H9 (cell line): Measurements from ENCODE around the gene PGAM4. TPM values are rescaled to one million over a fixed set of nuclear protein-coding genes. Genes with fewer than 3 reads are reported as not detected.

Experiments used
- DNase-seq: peaks from one replicate; pipeline ENCODE4 v3.0.0-alpha.2; 2017
- H2AFZ ChIP-seq: one replicate; pipeline ENCODE4 v1.6.1; 2013; ENCODE audit warnings: mild to moderate bottlenecking, low read length, control low read depth, moderate library complexity
- H2AK5ac ChIP-seq: 2 replicates; pipeline ENCODE4 v1.6.1; 2013; ENCODE audit warnings: low read length, control low read depth, mixed read lengths; ENCODE audit not compliant: insufficient read length
- H2BK120ac ChIP-seq: one replicate; pipeline ENCODE4 v1.6.1; 2013; ENCODE audit warnings: low read depth, mild to moderate bottlenecking, low read length, control low read depth, inconsistent platforms; ENCODE audit not compliant: poor library complexity, severe bottlenecking
- H2BK12ac ChIP-seq: 2 replicates; pipeline ENCODE4 v1.6.1; 2013; ENCODE audit warnings: low read length, control low read depth, mixed read lengths, low read depth; ENCODE audit not compliant: insufficient read length
- H2BK15ac ChIP-seq: 2 replicates; pipeline ENCODE4 v1.6.1; 2013; ENCODE audit warnings: low read depth, low read length, control low read depth
- H2BK20ac ChIP-seq: one replicate; pipeline ENCODE4 v1.6.1; 2013; ENCODE audit warnings: low read depth, mild to moderate bottlenecking, low read length, control low read depth, inconsistent platforms; ENCODE audit not compliant: poor library complexity, severe bottlenecking
- H2BK5ac ChIP-seq: 2 replicates; pipeline ENCODE4 v1.6.1; 2013; ENCODE audit warnings: low read length, control low read depth, mixed read lengths; ENCODE audit not compliant: insufficient read length
- H3K14ac ChIP-seq: 2 replicates; pipeline ENCODE4 v1.6.1; 2013; ENCODE audit warnings: low read length, control low read depth; ENCODE audit not compliant: insufficient read depth
- H3K18ac ChIP-seq: 2 replicates; pipeline ENCODE4 v1.6.1; 2013; ENCODE audit warnings: low read depth, mild to moderate bottlenecking, mixed read lengths, low read length, control low read depth; ENCODE audit not compliant: insufficient read length
- H3K23ac ChIP-seq: 2 replicates; pipeline ENCODE4 v1.6.1; 2013; ENCODE audit warnings: low read length, control low read depth, mixed read lengths, low read depth; ENCODE audit not compliant: insufficient read length
- H3K23me2 ChIP-seq: 2 replicates; pipeline ENCODE4 v1.6.1; 2013; ENCODE audit warnings: low read depth, mild to moderate bottlenecking, mixed read lengths, low read length, control low read depth; ENCODE audit not compliant: insufficient read length, poor library complexity, severe bottlenecking
- H3K27ac ChIP-seq: 2 replicates; pipeline ENCODE4 v1.5.1; 2013; ENCODE audit warnings: low read length, control low read depth, mixed read lengths, low read depth; ENCODE audit not compliant: insufficient read length
- H3K27me3 ChIP-seq: 2 replicates; pipeline ENCODE4 v1.6.1; 2013; ENCODE audit warnings: low read length, control low read depth, inconsistent platforms; ENCODE audit not compliant: insufficient read depth
- H3K4ac ChIP-seq: 2 replicates; pipeline ENCODE4 v1.6.1; 2013; ENCODE audit warnings: low read depth, mild to moderate bottlenecking, control low read depth, inconsistent platforms, low read length, moderate library complexity
- H3K4me1 ChIP-seq: 2 replicates; pipeline ENCODE4 v1.6.1; 2013; ENCODE audit warnings: low read length, control low read depth, inconsistent platforms; ENCODE audit not compliant: insufficient read depth
- H3K4me2 ChIP-seq: 2 replicates; pipeline ENCODE4 v1.6.1; 2013; ENCODE audit warnings: low read length, control low read depth, mixed read lengths; ENCODE audit not compliant: insufficient read length, insufficient read depth
- H3K56ac ChIP-seq: 2 replicates; pipeline ENCODE4 v1.6.1; 2013; ENCODE audit warnings: low read depth, mild to moderate bottlenecking, mixed read lengths, low read length, control low read depth; ENCODE audit not compliant: insufficient read length
- H3K79me1 ChIP-seq: 2 replicates; pipeline ENCODE4 v1.6.1; 2013; ENCODE audit warnings: low read depth, mild to moderate bottlenecking, moderate library complexity, low read length, control low read depth, inconsistent platforms; ENCODE audit not compliant: insufficient read depth, poor library complexity, severe bottlenecking
- H3K79me2 ChIP-seq: 2 replicates; pipeline ENCODE4 v1.6.1; 2013; ENCODE audit warnings: low read length, control low read depth, inconsistent platforms; ENCODE audit not compliant: insufficient read depth
- H3K9ac ChIP-seq: 2 replicates; pipeline ENCODE4 v1.6.1; 2013; ENCODE audit warnings: low read length, control low read depth, mixed read lengths; ENCODE audit not compliant: insufficient read length; ENCODE audit errors: extremely low read depth
- H3K9me3 ChIP-seq: one replicate; pipeline ENCODE4 v1.6.1; 2013; ENCODE audit warnings: low read depth, low read length, inconsistent platforms; ENCODE audit not compliant: control insufficient read depth
- H3T11ph ChIP-seq: one replicate; pipeline ENCODE4 v1.6.1; 2013; ENCODE audit warnings: mild to moderate bottlenecking, low read length, control low read depth, inconsistent platforms
- H4K20me1 ChIP-seq: one replicate; pipeline ENCODE4 v1.6.1; 2013; ENCODE audit not compliant: control insufficient read depth, insufficient read length, insufficient read depth
- H4K5ac ChIP-seq: 2 replicates; pipeline ENCODE4 v1.6.1; 2013; ENCODE audit warnings: low read depth, mild to moderate bottlenecking, mixed read lengths, low read length, control low read depth; ENCODE audit not compliant: insufficient read length
- H4K8ac ChIP-seq: replicated peaks from 2 replicates; pipeline ENCODE4 v1.6.1; 2013; ENCODE audit warnings: low read length, control low read depth, mixed read lengths, low read depth; ENCODE audit not compliant: insufficient read length
- H4K91ac ChIP-seq: 2 replicates; pipeline ENCODE4 v1.6.1; 2013; ENCODE audit warnings: low read depth, mild to moderate bottlenecking, moderate library complexity, mixed read lengths, low read length, control low read depth; ENCODE audit not compliant: insufficient read length
- H3K27ac Mint-ChIP-seq, 3 experiments: 2 replicates in 2 of 3; 3 replicates in 1 of 3; pipeline ENCODE4 v1.8.0; 2020 to 2021; ENCODE audit warnings: mixed read lengths in 3 of 3, mild to moderate bottlenecking in 1 of 3, moderate library complexity in 1 of 3
- H3K27me3 Mint-ChIP-seq: 2 replicates; pipeline ENCODE4 v1.8.0; 2021; ENCODE audit warnings: low read depth, mild to moderate bottlenecking, moderate library complexity, mixed read lengths
- H3K36me3 Mint-ChIP-seq, 3 experiments: 2 replicates in 2 of 3; 3 replicates in 1 of 3; pipeline ENCODE4 v1.8.0; 2020 to 2021; ENCODE audit warnings: low read depth in 3 of 3, mixed read lengths in 3 of 3; ENCODE audit not compliant: insufficient read depth in 1 of 3
- H3K4me1 Mint-ChIP-seq, 2 experiments: 2 replicates each; pipeline ENCODE4 v1.8.0; 2020; ENCODE audit warnings: mixed read lengths in 2 of 2
- H3K4me3 Mint-ChIP-seq, 2 experiments: 2 replicates in 1 of 2; 3 replicates in 1 of 2; pipeline ENCODE4 v1.8.0; 2020 to 2021; ENCODE audit warnings: mild to moderate bottlenecking in 2 of 2, mixed read lengths in 2 of 2, moderate library complexity in 1 of 2
- H3K9me3 Mint-ChIP-seq, 2 experiments: 2 replicates in 1 of 2; 3 replicates in 1 of 2; pipeline ENCODE4 v1.8.0; 2020; ENCODE audit warnings: mild to moderate bottlenecking in 2 of 2, mixed read lengths in 2 of 2, moderate library complexity in 1 of 2
- WGBS: extraction: QIAGEN DNeasy Blood & Tissue Kit; methylation state at CpG from one replicate; pipeline ENCODE4 v1.1.7; 2013; ENCODE audit warnings: missing lambda C conversion rate, low lambda C conversion rate, mixed read lengths; ENCODE audit not compliant: insufficient read length; ENCODE audit errors: extremely low coverage; 5-methylcytosine and 5-hydroxymethylcytosine counted together
- total RNA-seq: library from RNA; stranded (reverse); gene quantifications from 2 replicates; pipeline ENCODE4 v1.2.1, GENCODE V29; 2021
- TF ChIP-seq, protein P1 (sequence below): fragments of 200-600 bp; sonication (generic); conservative IDR thresholded peaks from 3 replicates; pipeline ENCODE4 v1.8.0; 2021; ENCODE audit warnings: antibody characterized with exemption, mild to moderate bottlenecking

PGAM4 gene
- total RNA-seq, 1 experiment from 2014 or later: 0.52 TPM

DNA sequence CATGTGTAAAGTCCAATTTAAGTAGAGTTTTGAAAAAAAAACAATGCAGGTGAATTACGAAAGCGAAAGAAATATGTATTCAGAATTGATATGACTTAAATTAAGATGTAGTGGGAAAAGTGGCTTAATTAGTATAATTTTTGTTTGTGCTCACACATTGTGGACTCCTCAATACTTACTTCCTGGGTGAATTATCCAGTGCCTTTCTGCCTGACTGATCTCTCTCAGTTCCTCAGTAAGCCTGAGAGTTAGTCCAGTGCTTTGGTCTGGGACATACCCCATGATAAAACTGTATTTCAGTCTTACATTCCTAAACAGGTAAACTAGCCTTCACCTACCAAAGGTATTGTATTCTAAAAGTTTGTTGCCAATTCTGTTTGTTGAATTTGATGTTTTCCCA is 8.4 kb downstream of the PGAM4 start:
- Histone ChIP-seq H2BK20ac (no peak overlapping the region), H3K56ac (no peak overlapping the region), H3K27me3 (no peaks in the 10 kb centered on the region), H3K23ac (no peak overlapping the region), H3K18ac (no peak overlapping the region), H2AFZ (no peak overlapping the region), H3K4ac (no peak overlapping the region), H3K4me1 (no peaks in the 10 kb centered on the region), H3K27ac (no peak overlapping the region), H3K79me2 (no peaks in the 10 kb centered on the region), H2BK120ac (no peak overlapping the region), H3K4me2 (no peak overlapping the region), H3K14ac (no peak overlapping the region), H4K8ac (no peak overlapping the region), H4K5ac (no peak overlapping the region), H2BK12ac (no peak overlapping the region), H3K9me3 (peaks cover 18% of the 10 kb centered on the region), H4K91ac (no peak overlapping the region), H2BK5ac (no peak overlapping the region), H3K79me1 (no peaks in the 10 kb centered on the region), H4K20me1 (no peaks in the 10 kb centered on the region), H3K9ac (no peak overlapping the region), H2BK15ac (no peak overlapping the region), H3T11ph (no peak overlapping the region), H3K23me2 (no peaks in the 10 kb centered on the region), H2AK5ac (no peak overlapping the region)
- no peak overlapping the region for H3K4me3 Mint-ChIP-seq
- peaks cover 0 to 6% (median 0%) of the 10 kb centered on the region in 3 experiments; a peak in 2 of 7 replicates for H3K36me3 Mint-ChIP-seq
- H3K9me3 Mint-ChIP-seq: peaks cover 67 to 76% of the 10 kb centered on the region in 2 experiments
- TF ChIP-seq, protein P1, sequence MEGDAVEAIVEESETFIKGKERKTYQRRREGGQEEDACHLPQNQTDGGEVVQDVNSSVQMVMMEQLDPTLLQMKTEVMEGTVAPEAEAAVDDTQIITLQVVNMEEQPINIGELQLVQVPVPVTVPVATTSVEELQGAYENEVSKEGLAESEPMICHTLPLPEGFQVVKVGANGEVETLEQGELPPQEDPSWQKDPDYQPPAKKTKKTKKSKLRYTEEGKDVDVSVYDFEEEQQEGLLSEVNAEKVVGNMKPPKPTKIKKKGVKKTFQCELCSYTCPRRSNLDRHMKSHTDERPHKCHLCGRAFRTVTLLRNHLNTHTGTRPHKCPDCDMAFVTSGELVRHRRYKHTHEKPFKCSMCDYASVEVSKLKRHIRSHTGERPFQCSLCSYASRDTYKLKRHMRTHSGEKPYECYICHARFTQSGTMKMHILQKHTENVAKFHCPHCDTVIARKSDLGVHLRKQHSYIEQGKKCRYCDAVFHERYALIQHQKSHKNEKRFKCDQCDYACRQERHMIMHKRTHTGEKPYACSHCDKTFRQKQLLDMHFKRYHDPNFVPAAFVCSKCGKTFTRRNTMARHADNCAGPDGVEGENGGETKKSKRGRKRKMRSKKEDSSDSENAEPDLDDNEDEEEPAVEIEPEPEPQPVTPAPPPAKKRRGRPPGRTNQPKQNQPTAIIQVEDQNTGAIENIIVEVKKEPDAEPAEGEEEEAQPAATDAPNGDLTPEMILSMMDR: no peak
- H3K27ac Mint-ChIP-seq: no peak overlapping the region
- WGBS: 100% methylated on average over 2 of the region's 2 CpGs
- no peak for DNase-seq
- no peaks in the 10 kb centered on the region for H3K4me1 Mint-ChIP-seq
- H3K27me3 Mint-ChIP-seq: no peaks in the 10 kb centered on the region
